Natural killer cell (primary cell): ENCODE results near the gene UNC93A. TPM values are rescaled to one million over a fixed set of nuclear protein-coding genes. Genes with fewer than 3 reads are reported as not detected.

ENCODE experiments used
- ATAC-seq, 3 donors: fragments of 150-1000 bp in 2 of 3; fragments of 200-7000 bp in 1 of 3; cut with Tn5 transposase; 1 replicate in 1 of 3; 2 replicates in 2 of 3; pipeline ENCODE4 v1.10.0; 2021; ENCODE audit warnings: mild to moderate bottlenecking in 2 of 3, moderate library complexity in 2 of 3
- DNase-seq, 2 donors: peaks; one replicate each; pipeline versions ENCODE4 v3.0.0 to v3.0.0-alpha.2; 2013 to 2021; ENCODE audit warnings: mixed read lengths in 1 of 2
- H3K27ac ChIP-seq: one replicate; pipeline ENCODE4 v1.5.1; 2013; ENCODE audit warnings: mild to moderate bottlenecking, low read length
- H3K27me3 ChIP-seq: one replicate; pipeline ENCODE4 v1.6.1; 2013; ENCODE audit warnings: low read length; ENCODE audit not compliant: control insufficient read depth, insufficient read depth
- H3K36me3 ChIP-seq: one replicate; pipeline ENCODE4 v1.6.1; 2013; ENCODE audit warnings: low read length; ENCODE audit not compliant: control insufficient read depth, insufficient read depth
- H3K4me1 ChIP-seq: one replicate; pipeline ENCODE4 v1.6.1; 2013; ENCODE audit warnings: low read length; ENCODE audit not compliant: control insufficient read depth, insufficient read depth
- H3K4me3 ChIP-seq: one replicate; pipeline ENCODE4 v1.5.1; 2013; ENCODE audit warnings: low read length
- H3K9me3 ChIP-seq: one replicate; pipeline ENCODE4 v1.6.1; 2013; ENCODE audit warnings: low read length; ENCODE audit not compliant: control insufficient read depth, insufficient read depth
- H3K27ac Mint-ChIP-seq, 2 donors: one replicate each; pipeline ENCODE4 v1.8.0; 2022; ENCODE audit warnings: mild to moderate bottlenecking in 2 of 2, mixed read lengths in 2 of 2, moderate library complexity in 1 of 2
- H3K27me3 Mint-ChIP-seq, 2 donors: one replicate each; pipeline ENCODE4 v1.8.0; 2022; ENCODE audit warnings: low read depth in 2 of 2, mixed read lengths in 2 of 2
- H3K36me3 Mint-ChIP-seq: one replicate; pipeline ENCODE4 v1.8.0; 2022; ENCODE audit warnings: mixed read lengths
- H3K4me1 Mint-ChIP-seq, 2 donors: one replicate each; pipeline ENCODE4 v1.8.0; 2022; ENCODE audit warnings: mixed read lengths in 2 of 2
- H3K4me3 Mint-ChIP-seq: one replicate; pipeline ENCODE4 v1.8.0; 2022; ENCODE audit warnings: mild to moderate bottlenecking, moderate library complexity, mixed read lengths
- H3K9me3 Mint-ChIP-seq, 2 donors: one replicate each; pipeline ENCODE4 v1.8.0; 2022; ENCODE audit warnings: mixed read lengths in 2 of 2
- CTCF ChIP-seq: fragments of 200-600 bp; IDR thresholded peaks from one replicate; pipeline ENCODE4 v1.8.0; 2022; ENCODE audit warnings: antibody characterized with exemption
- WGBS: methylation state at CpG from one replicate; pipeline ENCODE4 v1.1.7; 2013; ENCODE audit warnings: missing lambda C conversion rate; ENCODE audit not compliant: insufficient coverage; 5-methylcytosine and 5-hydroxymethylcytosine counted together
- intact Hi-C: fragments of 100-400 bp; cut with micrococcal nuclease; formaldehyde crosslinking; loops from one replicate; pipeline ENCODE4 v1.14.2; 2022
- total RNA-seq, 4 donors: library from RNA; stranded (reverse); fragments of 120-200 nt in 1 of 4; gene quantifications; one replicate each; pipeline versions ENCODE4 v1.2.3 to v1.2.4, GENCODE V29; 2013 to 2022

Gene UNC93A
- total RNA-seq, 3 donors from 2014 or later (not counting 1 experiment from before 2014, with no cell fraction given): not detected

DNA sequence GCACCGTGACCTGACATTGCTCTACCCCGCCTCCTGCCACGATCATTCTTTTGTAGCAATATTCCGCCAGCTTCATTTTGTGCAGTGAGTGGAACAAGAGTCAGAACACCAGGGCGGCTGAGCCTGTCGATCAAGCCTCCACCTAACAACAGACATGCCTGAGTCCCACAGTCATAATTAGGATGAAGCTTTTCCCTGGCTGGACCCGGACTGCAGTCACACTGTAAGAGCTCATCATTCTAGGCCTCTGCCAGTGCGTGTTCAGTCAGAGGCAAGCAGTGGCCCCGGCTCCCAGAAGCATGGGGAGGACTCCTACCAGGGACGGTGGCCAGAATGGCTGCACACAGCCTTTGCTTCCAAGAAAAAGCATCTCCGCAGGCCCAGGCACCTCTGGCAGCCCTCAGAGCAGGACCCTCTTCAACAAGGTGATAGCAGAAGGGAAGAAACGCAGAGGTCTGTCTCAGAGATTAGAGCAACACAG is 23.2 kb upstream of the UNC93A start:
- no peaks in the 10 kb centered on the region for H3K4me1 Mint-ChIP-seq
- Histone ChIP-seq H3K27me3 (no peaks in the 10 kb centered on the region), H3K4me3 (no peak overlapping the region), H3K9me3 (no peaks in the 10 kb centered on the region), H3K4me1 (no peaks in the 10 kb centered on the region), H3K36me3 (no peaks in the 10 kb centered on the region), H3K27ac (no peak overlapping the region)
- H3K4me3 Mint-ChIP-seq: no peak overlapping the region
- intact Hi-C loops: no loop called here
- WGBS: 90% methylated on average over 11 of the region's 12 CpGs
- no peak for ATAC-seq
- no peaks in the 10 kb centered on the region for H3K9me3 Mint-ChIP-seq
- peaks cover 7 to 9% of the 10 kb centered on the region in 2 donors for H3K27me3 Mint-ChIP-seq
- H3K36me3 Mint-ChIP-seq: no peaks in the 10 kb centered on the region
- no peak for DNase-seq
- no peak for TF ChIP-seq CTCF
- no peak overlapping the region for H3K27ac Mint-ChIP-seq

DNA sequence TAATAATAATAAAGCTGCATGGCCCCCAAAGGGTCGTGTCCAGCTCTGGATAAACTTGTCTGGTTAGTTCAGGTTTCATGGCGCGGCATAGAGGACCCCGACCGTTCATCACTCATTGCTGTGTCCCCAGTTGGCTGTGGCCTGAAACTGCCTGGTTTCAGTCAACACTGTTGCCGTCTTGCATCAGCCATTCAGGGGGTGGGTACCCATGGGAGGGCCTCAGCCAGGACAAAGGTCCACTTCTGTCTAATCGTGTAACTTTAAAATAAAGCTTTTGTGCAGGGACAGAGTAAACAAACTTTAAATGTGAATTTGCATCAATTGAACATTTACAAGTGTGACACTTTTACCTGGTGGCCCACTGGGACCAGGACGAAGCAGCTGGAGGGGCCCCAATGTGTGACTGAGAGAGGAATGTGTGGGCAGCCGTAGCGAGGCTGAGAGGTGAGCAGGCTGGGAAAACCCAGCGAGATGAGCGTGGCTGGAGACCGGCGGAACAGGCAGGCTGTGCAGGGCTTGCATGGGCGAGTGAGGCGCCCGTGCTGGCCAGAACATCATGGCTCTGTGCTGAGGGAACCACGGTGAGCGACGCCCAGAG is 22.3 kb upstream of the UNC93A start:
- no peaks in the 10 kb centered on the region for H3K9me3 ChIP-seq
- no peaks in the 10 kb centered on the region for H3K9me3 Mint-ChIP-seq
- 83% methylated on average over 20 of the region's 20 CpGs for WGBS
- ATAC-seq: no peak
- H3K4me1 ChIP-seq: no peaks in the 10 kb centered on the region
- H3K36me3 Mint-ChIP-seq: no peaks in the 10 kb centered on the region
- H3K27ac Mint-ChIP-seq: no peak overlapping the region
- intact Hi-C loops: no loop called here
- no peaks in the 10 kb centered on the region for H3K27me3 ChIP-seq
- H3K4me3 ChIP-seq: no peak overlapping the region
- no peak for TF ChIP-seq CTCF
- no peak overlapping the region for H3K27ac ChIP-seq
- H3K27me3 Mint-ChIP-seq: peaks cover 3 to 8% of the 10 kb centered on the region in 2 donors
- H3K4me3 Mint-ChIP-seq: no peak overlapping the region
- no peak for DNase-seq
- no peaks in the 10 kb centered on the region for H3K4me1 Mint-ChIP-seq
- H3K36me3 ChIP-seq: no peaks in the 10 kb centered on the region

DNA sequence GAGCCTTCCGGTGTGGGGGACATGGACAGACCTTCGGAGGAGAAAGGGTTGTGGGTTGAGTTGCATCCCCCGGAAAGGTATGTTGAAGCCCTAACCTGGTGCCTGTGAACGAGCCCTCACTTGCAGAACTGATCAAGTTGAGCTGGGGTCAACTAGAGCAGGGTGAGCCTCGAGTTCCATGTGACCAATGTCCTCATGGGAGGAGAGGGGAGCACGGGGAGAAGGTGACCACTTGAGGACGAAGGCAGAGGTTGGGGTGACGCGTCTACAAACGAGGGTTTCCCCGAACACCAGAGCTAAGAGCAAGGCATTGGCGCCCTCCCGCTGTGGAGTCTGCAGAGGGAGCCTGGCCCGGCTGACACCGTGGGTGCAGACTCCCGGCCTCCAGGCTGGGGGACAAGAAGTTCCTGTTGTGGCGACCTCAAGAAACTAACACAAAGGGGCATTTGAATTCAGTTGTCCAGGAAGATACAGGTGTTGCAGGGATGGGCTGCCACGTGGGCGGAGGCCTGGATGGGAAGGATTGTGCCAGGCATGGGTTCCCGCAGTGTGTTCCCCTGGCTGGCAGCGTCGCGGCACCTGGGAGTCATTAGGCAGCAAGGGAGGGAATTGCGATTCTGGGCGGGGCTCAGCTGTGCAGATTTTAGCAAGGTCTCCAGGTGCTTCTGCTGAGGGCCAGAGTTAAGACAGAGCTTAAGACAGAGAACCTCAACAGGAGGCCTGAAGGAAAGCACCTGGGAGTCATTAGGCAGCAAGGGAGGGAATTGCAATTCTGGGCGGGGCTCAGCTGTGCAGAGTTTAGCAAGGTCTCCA is 20.4 kb upstream of the UNC93A start:
- ATAC-seq (no peak), DNase-seq (no peak)
- Histone ChIP-seq H3K4me3 (no peak overlapping the region), H3K9me3 (no peaks in the 10 kb centered on the region), H3K27ac (no peak overlapping the region), H3K36me3 (no peaks in the 10 kb centered on the region), H3K4me1 (no peaks in the 10 kb centered on the region), H3K27me3 (no peaks in the 10 kb centered on the region)
- H3K27me3 Mint-ChIP-seq: peaks cover 0 to 3% of the 10 kb centered on the region in 2 donors
- intact Hi-C loops: no loop called here
- no peak overlapping the region for H3K27ac Mint-ChIP-seq
- no peak for TF ChIP-seq CTCF
- no peaks in the 10 kb centered on the region for H3K36me3 Mint-ChIP-seq
- H3K4me3 Mint-ChIP-seq: no peak overlapping the region
- no peaks in the 10 kb centered on the region for H3K9me3 Mint-ChIP-seq
- no peaks in the 10 kb centered on the region for H3K4me1 Mint-ChIP-seq
- 91% methylated on average over 26 of the region's 26 CpGs for WGBS
